HG02763 (cell line): ENCODE results near the gene THY1.
A peak's percentile ranks its signal among the peaks of the same experiment; 100 is the strongest.
"Not testable (repeated sequence)": the region's sequence is repeated elsewhere in the genome, so short reads cannot be mapped to it uniquely, and the experiment has no call there.

ENCODE experiments used
- ATAC-seq: cut with Tn5 transposase; IDR thresholded peaks from one replicate; pipeline ENCODE4 v1.9.1; 2021; ENCODE audit warnings: mild to moderate bottlenecking, moderate library complexity; ENCODE audit not compliant: unreplicated experiment

Gene THY1

DNA sequence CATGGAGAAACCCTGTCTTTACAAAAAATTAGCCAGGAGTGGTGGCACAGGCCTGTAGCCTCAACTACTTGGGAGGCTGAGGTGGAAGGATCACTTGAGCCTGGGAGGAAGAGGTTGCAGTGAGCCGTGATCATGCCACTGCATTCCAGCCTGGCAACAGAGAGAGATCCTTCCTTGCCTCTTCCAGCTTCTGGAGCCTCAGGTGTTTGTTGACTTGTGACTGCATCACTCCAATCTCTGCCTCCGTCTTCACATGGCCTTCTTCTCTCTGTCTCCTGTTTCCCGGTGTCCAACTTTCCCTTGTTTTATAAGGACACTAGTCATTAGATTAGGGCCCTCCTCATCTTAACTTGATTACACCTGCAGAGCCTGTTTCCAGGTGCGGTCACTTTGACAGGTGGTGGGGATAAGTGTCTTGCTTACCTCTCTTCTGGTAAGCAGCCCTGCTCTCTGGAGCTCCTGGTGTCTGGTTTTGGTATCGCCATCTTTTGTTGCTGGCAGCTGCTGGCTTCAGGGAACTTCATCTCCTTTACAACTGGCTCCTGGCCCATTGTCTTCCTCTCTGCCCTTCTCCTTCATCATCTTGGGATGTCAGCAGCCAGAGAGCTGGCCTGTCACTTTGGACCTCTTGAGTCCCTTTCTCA lies 33.2 kb downstream of the THY1 start:
- no peak for ATAC-seq

- ATAC-seq, result no peak
Observed at GRCh38 chr11:119388103-119388502, 34.9 kb downstream of the THY1 start.

DNA sequence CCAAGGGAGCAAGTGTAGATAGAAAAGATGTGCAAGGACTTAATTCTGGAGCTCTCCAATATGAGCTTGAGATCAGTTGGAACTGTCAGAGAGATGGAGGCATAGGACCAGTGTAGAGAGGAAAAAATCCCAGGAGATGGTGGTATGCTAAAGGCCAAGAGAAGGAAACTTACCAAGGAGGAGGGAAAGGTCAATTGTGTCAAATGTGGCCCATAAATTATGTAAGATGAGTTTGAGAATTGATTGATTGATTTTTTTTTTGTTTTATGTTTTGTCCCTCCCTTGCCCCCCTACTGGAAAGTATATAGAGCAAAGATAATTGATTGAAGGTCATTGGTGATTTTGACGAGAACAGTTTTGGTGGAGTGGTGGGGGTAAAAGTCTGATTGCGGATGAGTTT lies 38.6 kb downstream of the THY1 start:
- ATAC-seq, result no peak

DNA sequence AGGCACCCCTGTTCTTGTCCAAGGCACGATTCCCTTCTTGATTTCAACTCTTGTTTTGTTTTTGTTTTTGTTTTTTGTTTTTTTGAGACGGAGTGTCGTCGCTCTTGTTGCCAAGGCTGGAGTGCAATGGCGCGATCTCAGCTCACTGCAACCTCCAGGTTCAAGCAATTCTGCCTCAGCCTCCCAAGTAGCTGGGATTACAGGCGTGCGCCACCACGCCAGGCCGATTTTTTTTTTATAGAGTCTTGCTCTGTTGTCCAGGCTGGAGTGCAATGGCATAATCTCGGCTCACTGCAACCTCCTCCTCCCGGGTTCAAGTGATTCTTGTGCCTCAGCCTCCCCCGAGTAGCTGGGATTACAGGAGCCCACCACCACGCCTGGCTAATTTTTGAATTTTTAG lies 40.5 kb downstream of the THY1 start:
- ATAC-seq, result not testable (repeated sequence)

GRCh38 chr11:119382101-119382500 lies 40.9 kb downstream of the THY1 start:
- ATAC-seq, result no peak

DNA sequence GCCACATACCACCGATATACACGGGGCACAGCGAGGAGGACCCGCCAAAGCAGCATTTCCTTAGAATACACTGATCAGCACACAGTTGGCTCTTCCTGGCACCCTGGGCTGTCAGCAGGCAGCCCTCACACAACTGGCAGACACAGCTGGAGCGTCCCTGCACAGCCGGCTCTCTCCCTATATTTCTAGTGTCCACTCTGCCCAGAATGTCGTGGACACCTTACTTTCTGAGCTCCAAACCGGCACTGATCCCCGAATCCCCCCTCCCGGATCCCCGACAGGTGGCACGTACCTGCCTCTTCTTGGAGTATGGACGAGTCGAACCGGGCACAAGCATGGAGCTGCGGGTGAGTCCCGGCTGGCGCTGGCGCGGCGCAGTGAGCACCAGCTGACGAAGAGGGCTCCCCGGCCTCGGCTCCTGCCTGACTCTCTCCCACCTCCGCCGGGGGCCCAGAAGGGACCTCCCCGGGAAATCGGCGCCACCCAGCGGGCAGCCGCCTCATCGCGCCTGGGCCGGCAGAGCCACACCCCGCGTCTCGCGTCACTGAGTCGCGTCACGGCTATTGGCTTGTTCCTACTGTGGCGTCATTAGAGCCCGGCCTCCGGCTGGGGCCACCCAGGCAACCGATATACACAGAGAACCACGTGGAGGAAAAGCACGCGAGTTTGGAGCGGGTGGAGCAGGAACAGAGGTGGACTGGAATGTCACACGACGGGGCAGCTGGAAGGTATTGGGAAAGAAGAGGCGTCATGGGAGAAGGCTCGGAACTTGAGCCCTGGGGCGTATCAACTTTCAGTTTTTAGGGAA lies 41.6 kb downstream of the THY1 start, which contains the start of gene USP2:
TSS of gene USP2 (minus strand) at position 510 of the 808 bp plus-strand sequence. CDS start 8,210 bp downstream, outside the sequence.
- peak; percentile 94 for ATAC-seq

DNA sequence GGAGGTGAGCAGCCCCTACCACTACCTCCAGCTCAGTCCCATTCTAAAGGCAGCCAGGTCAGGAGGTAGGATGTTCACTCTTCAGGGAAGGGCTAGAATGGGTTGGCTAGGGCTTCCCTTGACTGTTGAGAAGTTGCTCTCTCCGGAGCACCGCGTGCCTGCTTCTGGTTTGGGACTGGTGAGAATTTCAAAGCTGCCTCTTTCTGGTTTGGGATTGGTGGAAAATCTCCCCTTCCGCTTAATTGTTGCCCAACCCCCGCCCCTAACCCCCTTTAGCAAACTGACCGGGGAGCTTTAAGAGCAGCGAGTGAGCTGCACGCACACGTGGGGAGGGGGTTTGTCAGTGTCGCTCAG lies 42.2 kb downstream of the THY1 start:
- no peak for ATAC-seq

GRCh38 chr11:119380160-119380826 lies 42.7 kb downstream of the THY1 start:
- ATAC-seq, result no peak

DNA sequence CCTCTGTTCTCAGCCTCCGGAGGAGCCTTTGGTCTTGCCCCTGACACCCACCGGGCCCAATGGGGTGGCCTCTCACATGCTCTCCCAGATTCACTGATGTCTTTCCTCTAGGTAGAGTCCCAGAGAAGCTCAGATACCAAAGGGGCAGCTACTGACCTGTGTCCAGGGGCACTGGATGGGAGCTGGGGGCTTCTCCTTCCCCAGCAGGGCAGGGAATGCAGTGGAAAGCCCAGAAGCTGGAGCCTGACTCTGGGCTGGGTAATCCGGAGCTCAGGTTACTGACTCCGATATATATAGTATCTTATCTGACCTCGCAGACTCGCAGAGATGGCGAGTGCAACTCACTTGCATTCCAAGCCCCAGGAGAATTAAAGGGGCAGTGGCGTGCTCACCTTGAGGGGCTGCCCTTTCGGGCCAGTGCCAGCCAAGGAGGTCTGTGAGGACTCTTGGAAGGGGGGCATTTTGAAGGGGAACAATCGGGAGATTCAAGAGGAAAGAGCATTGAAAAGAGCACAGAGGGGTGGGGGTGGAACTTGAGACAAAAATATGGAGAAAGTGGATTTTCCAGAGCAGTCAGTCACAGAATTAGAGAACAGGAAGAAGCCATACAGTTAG lies 44.0 kb downstream of the THY1 start:
- no peak for ATAC-seq

GRCh38 chr11:119377961-119378667 lies 44.9 kb downstream of the THY1 start:
- ATAC-seq, result no peak

- ATAC-seq, result no peak
Observed at GRCh38 chr11:119377112-119377901, 45.7 kb downstream of the THY1 start.

DNA sequence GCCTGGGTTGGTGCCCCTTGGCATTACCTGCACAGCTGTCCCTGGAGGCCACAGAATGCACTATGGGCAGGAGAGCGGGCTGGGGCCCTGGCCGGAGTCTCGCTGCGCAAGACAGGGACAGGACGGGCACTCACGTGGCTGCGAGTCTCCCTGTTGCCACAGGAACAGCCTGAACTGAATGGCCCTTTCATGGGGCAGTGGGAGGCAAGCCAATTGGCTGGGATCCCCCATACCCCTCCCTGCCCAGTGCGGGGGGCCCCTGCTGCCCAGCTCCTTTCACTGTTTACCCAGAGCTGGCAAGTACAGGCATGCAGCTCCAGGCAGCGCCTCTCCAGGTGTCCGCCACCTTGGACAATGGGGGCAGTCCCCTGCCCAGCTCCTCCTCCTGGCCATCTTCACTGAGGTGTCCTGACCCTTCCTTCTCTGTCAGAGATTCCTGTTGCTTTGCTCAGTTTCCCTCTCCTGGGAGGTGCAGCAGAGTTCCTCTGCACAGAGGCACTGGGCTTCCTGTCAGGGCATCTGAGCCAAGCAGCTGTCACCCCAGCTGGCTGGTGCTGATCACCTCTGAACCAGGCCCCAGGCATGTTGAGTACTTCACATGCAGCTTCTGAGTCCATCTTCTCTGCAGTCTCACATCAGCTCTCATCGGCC lies 46.6 kb downstream of the THY1 start:
- ATAC-seq, result no peak

GRCh38 chr11:119375337-119376196 lies 47.4 kb downstream of the THY1 start:
- no peak for ATAC-seq

DNA sequence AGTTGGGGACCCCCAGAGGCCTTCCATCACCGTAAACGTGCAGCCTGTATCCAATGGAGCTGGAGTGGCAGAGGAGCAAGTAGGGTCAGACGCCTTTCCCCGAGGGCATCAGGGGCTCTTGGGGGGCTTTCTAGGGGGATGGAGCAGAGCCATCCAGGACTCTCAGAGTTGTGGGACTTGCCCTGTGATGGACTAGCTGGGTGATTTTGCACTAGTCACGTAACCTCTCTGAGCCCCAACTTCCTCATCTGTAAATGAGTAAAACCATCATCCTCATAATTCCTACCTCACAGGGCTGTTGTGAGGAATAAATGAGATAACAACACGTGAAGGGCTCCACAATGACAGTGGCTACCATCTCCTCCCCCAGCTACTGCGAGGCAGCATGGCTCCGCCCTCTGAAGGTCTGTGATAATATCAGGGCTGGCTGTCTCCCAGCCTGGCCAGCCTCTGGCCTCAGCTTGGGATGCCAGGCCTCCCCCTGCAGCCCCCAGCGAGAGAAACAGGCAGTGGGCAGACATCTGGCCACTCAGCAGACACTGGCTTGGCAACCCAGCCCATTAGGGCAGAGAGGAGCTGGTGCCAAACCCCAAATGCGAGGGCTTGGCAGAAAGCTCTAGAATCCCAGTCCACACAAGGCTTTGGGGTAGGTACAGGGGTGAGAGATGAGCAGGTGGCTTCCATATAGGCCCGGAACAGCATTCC lies 48.2 kb downstream of the THY1 start:
- no peak for ATAC-seq

DNA sequence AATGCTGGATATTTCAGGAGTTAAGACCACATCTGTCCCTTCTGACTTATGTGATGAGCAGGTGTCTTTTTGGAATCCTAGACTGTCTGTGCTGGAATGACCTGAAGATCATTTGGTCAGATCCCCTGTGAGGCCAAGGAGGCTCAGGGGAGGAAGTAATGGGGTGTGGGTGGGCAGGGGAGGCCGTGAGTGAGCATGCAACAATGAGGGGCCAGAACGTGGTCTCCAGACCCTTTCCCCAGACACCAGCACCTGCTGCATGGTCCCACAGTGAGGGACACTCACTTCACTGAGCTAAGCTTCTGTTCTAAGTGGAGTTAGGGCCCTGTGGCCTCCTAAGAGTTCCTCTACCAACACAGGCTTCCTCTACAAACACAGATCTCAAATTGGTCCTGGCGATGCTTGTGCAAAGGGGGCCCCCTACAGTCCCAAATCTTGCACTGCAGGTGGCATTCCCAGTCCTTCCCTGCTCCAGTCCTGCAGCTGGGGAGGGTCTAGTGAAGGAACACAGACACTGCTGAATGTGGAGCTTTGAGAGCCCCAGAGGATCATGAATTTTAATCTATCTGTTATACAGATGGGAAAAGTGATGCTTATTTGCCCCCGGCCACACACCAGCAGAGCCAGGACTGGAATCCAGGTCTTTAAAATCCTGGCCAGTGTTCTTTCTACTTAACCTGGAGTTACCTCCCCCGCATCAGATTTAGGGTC lies 48.9 kb downstream of the THY1 start:
- no peak for ATAC-seq

- no peak for ATAC-seq
Observed at GRCh38 chr11:119373059-119373920, 49.7 kb downstream of the THY1 start.
